CD4-positive, CD25-positive, alpha-beta regulatory T cell (primary cell): ENCODE data around the gene CTBP2. TPM values are rescaled to one million over a fixed set of nuclear protein-coding genes. Genes with fewer than 3 reads are reported as not detected.

Source experiments
- ATAC-seq, 2 donors: fragments of 150-1000 bp; cut with Tn5 transposase; one replicate each; pipeline ENCODE4 v1.10.0; 2021; ENCODE audit warnings: low read depth in 2 of 2, moderate number of reproducible peaks in 2 of 2, moderate library complexity in 1 of 2
- DNase-seq, 3 donors: peaks; one replicate each; pipeline versions ENCODE4 v3.0.0 to v3.0.0-alpha.2; 2012 to 2022; ENCODE audit warnings: mixed read lengths in 1 of 3
- H3K27ac ChIP-seq: one replicate; pipeline ENCODE4 v1.7.0; 2013; ENCODE audit warnings: mild to moderate bottlenecking, low read length; ENCODE audit not compliant: insufficient read depth, poor library complexity, severe bottlenecking
- H3K27me3 ChIP-seq: one replicate; pipeline ENCODE4 v1.7.0; 2013; ENCODE audit warnings: low read length; ENCODE audit not compliant: control insufficient read depth, insufficient read depth
- H3K36me3 ChIP-seq: one replicate; pipeline ENCODE4 v1.7.0; 2013; ENCODE audit warnings: mild to moderate bottlenecking, low read length, moderate library complexity; ENCODE audit not compliant: control insufficient read depth, insufficient read depth
- H3K4me1 ChIP-seq: 2 replicates; pipeline ENCODE4 v1.7.0; 2013; ENCODE audit warnings: mild to moderate bottlenecking, low read length; ENCODE audit not compliant: insufficient read depth, control insufficient read depth, poor library complexity, severe bottlenecking
- H3K4me3 ChIP-seq: one replicate; pipeline ENCODE4 v1.7.0; 2013; ENCODE audit warnings: low read depth, mild to moderate bottlenecking, low read length, moderate library complexity
- H3K9me3 ChIP-seq, 2 experiments: 1 replicate in 1 of 2; 2 replicates in 1 of 2; pipeline ENCODE4 v1.7.0; 2013; ENCODE audit warnings: low read length in 2 of 2, mild to moderate bottlenecking in 1 of 2, moderate library complexity in 1 of 2; ENCODE audit not compliant: control insufficient read depth in 2 of 2
- H3K27ac Mint-ChIP-seq, 3 donors: one replicate each; pipeline ENCODE4 v1.8.0; 2020 to 2022; ENCODE audit warnings: mild to moderate bottlenecking in 3 of 3, mixed read lengths in 3 of 3, moderate library complexity in 2 of 3
- H3K27me3 Mint-ChIP-seq: one replicate; pipeline ENCODE4 v1.8.0; 2022; ENCODE audit warnings: mild to moderate bottlenecking, mixed read lengths
- H3K36me3 Mint-ChIP-seq: one replicate; pipeline ENCODE4 v1.8.0; 2020; ENCODE audit warnings: mixed read lengths
- H3K4me1 Mint-ChIP-seq, 4 donors: one replicate each; pipeline ENCODE4 v1.8.0; 2020 to 2022; ENCODE audit warnings: mixed read lengths in 4 of 4, mild to moderate bottlenecking in 1 of 4
- H3K4me3 Mint-ChIP-seq, 4 donors: one replicate each; pipeline ENCODE4 v1.8.0; 2020 to 2022; ENCODE audit warnings: mild to moderate bottlenecking in 4 of 4, mixed read lengths in 4 of 4, moderate library complexity in 3 of 4
- H3K9me3 Mint-ChIP-seq, 7 donors: one replicate each; pipeline ENCODE4 v1.8.0; 2020 to 2022; ENCODE audit warnings: mixed read lengths in 7 of 7, mild to moderate bottlenecking in 3 of 7, moderate library complexity in 2 of 7
- polyA plus RNA-seq, 4 donors: library from polyadenylated mRNA; unstranded; fragments of 300-500 nt; fragmentation: Illumina TruSeq; gene quantifications; one replicate each; pipeline ENCODE4 v1.2.3, GENCODE V29; 2021
- total RNA-seq: library from RNA; stranded (reverse); gene quantifications from one replicate; pipeline ENCODE4 v1.2.3, GENCODE V29; 2022

Gene CTBP2
- total and polyA plus RNA-seq, 5 donors from 2014 or later = 0.10 to 0.49 (median 0.13) TPM; not detected in 2

- no peaks in the 10 kb centered on the region for H3K9me3 ChIP-seq
- ATAC-seq (no peak), DNase-seq (no peak)
- Mint-ChIP-seq H3K36me3 (no peaks in the 10 kb centered on the region), H3K4me1 (no peaks in the 10 kb centered on the region), H3K9me3 (peaks cover 0 to 1% (median 0%) of the 10 kb centered on the region in 7 donors), H3K27ac (no peak overlapping the region), H3K27me3 (no peaks in the 10 kb centered on the region), H3K4me3 (no peak overlapping the region)
- H3K4me3 ChIP-seq = no peak overlapping the region
- no peak overlapping the region for H3K27ac ChIP-seq
- no peaks in the 10 kb centered on the region for H3K27me3 ChIP-seq
- no peaks in the 10 kb centered on the region for H3K4me1 ChIP-seq
- H3K36me3 ChIP-seq = no peaks in the 10 kb centered on the region
Measured at GRCh38 chr10:125072794-125073193, 87.6 kb downstream of the CTBP2 start.

GRCh38 chr10:125071008-125071407, 89.4 kb downstream of the CTBP2 start:
- H3K4me1 ChIP-seq = no peaks in the 10 kb centered on the region
- no peaks in the 10 kb centered on the region for H3K36me3 Mint-ChIP-seq
- peaks cover 0 to 1% (median 0%) of the 10 kb centered on the region in 7 donors for H3K9me3 Mint-ChIP-seq
- no peak overlapping the region for H3K27ac Mint-ChIP-seq
- no peak overlapping the region for H3K4me3 Mint-ChIP-seq
- no peak overlapping the region for H3K4me3 ChIP-seq
- no peak overlapping the region for H3K27ac ChIP-seq
- H3K36me3 ChIP-seq = no peaks in the 10 kb centered on the region
- no peaks in the 10 kb centered on the region for H3K4me1 Mint-ChIP-seq
- no peaks in the 10 kb centered on the region for H3K27me3 Mint-ChIP-seq
- H3K27me3 ChIP-seq = no peaks in the 10 kb centered on the region
- ATAC-seq (no peak), DNase-seq (no peak)
- no peaks in the 10 kb centered on the region for H3K9me3 ChIP-seq

GRCh38 chr10:125068406-125068805, 92.0 kb downstream of the CTBP2 start:
- ATAC-seq (no peak), DNase-seq (no peak)
- Histone ChIP-seq H3K9me3 (no peaks in the 10 kb centered on the region), H3K4me1 (peaks cover 6% of the 10 kb centered on the region), H3K4me3 (no peak overlapping the region), H3K27ac (no peak overlapping the region), H3K27me3 (no peaks in the 10 kb centered on the region), H3K36me3 (no peaks in the 10 kb centered on the region)
- Mint-ChIP-seq H3K27ac (no peak overlapping the region), H3K36me3 (no peaks in the 10 kb centered on the region), H3K9me3 (no peaks in the 10 kb centered on the region), H3K4me1 (peaks cover 7 to 13% (median 8%) of the 10 kb centered on the region in 4 donors), H3K27me3 (peaks cover 11% of the 10 kb centered on the region), H3K4me3 (no peak overlapping the region)

- Histone ChIP-seq H3K4me3 (no peak overlapping the region), H3K9me3 (no peaks in the 10 kb centered on the region), H3K27me3 (no peaks in the 10 kb centered on the region), H3K4me1 (peaks cover 6% of the 10 kb centered on the region), H3K27ac (no peak overlapping the region), H3K36me3 (no peaks in the 10 kb centered on the region)
- no peak overlapping the region for H3K27ac Mint-ChIP-seq
- H3K4me1 Mint-ChIP-seq = peaks cover 7 to 13% (median 8%) of the 10 kb centered on the region in 4 donors
- ATAC-seq (no peak), DNase-seq (no peak)
- no peak overlapping the region for H3K4me3 Mint-ChIP-seq
- no peaks in the 10 kb centered on the region for H3K9me3 Mint-ChIP-seq
- peaks cover 11% of the 10 kb centered on the region for H3K27me3 Mint-ChIP-seq
- H3K36me3 Mint-ChIP-seq = no peaks in the 10 kb centered on the region
Measured at GRCh38 chr10:125067764-125068163, 92.6 kb downstream of the CTBP2 start.

GRCh38 chr10:125066764-125067450, 93.5 kb downstream of the CTBP2 start:
- Mint-ChIP-seq H3K27ac (no peak overlapping the region), H3K36me3 (no peaks in the 10 kb centered on the region), H3K27me3 (peaks cover 11% of the 10 kb centered on the region), H3K4me3 (no peak overlapping the region), H3K4me1 (peaks cover 7 to 13% (median 8%) of the 10 kb centered on the region in 4 donors), H3K9me3 (no peaks in the 10 kb centered on the region)
- Histone ChIP-seq H3K27me3 (no peaks in the 10 kb centered on the region), H3K4me1 (peaks cover 6% of the 10 kb centered on the region), H3K36me3 (no peaks in the 10 kb centered on the region), H3K4me3 (no peak overlapping the region), H3K9me3 (no peaks in the 10 kb centered on the region), H3K27ac (no peak overlapping the region)
- ATAC-seq (no peak), DNase-seq (no peak)

GRCh38 chr10:125064681-125065492, 95.5 kb downstream of the CTBP2 start:
- peaks cover 7 to 13% (median 8%) of the 10 kb centered on the region in 4 donors for H3K4me1 Mint-ChIP-seq
- H3K27ac Mint-ChIP-seq = peak overlapping the region in 1 of 3 donors; percentile 30
- Histone ChIP-seq H3K4me3 (no peak overlapping the region), H3K4me1 (peaks cover 6% of the 10 kb centered on the region), H3K9me3 (no peaks in the 10 kb centered on the region), H3K36me3 (no peaks in the 10 kb centered on the region), H3K27me3 (no peaks in the 10 kb centered on the region), H3K27ac (no peak overlapping the region)
- ATAC-seq (peak in 1 of 2 donors; percentile 53), DNase-seq (peak in 1 of 3 donors; percentile 22)
- H3K36me3 Mint-ChIP-seq = no peaks in the 10 kb centered on the region
- no peaks in the 10 kb centered on the region for H3K9me3 Mint-ChIP-seq
- peaks cover 13% of the 10 kb centered on the region for H3K27me3 Mint-ChIP-seq
- H3K4me3 Mint-ChIP-seq = no peak overlapping the region

- peaks cover 6% of the 10 kb centered on the region for H3K4me1 ChIP-seq
- no peak overlapping the region for H3K27ac Mint-ChIP-seq
Measured at GRCh38 chr10:125063256-125063925, 97.0 kb downstream of the CTBP2 start.

More at GRCh38 chr10:125063256-125063925, 97.0 kb downstream of the CTBP2 start:
- H3K27me3 ChIP-seq = no peaks in the 10 kb centered on the region
- no peaks in the 10 kb centered on the region for H3K36me3 ChIP-seq
- Mint-ChIP-seq H3K9me3 (no peaks in the 10 kb centered on the region), H3K27me3 (peaks cover 19% of the 10 kb centered on the region), H3K36me3 (no peaks in the 10 kb centered on the region), H3K4me3 (no peak overlapping the region), H3K4me1 (peaks cover 7 to 13% (median 8%) of the 10 kb centered on the region in 4 donors)
- no peak overlapping the region for H3K27ac ChIP-seq
- DNase-seq = no peak
- no peak overlapping the region for H3K4me3 ChIP-seq
- ATAC-seq = no peak
- no peaks in the 10 kb centered on the region for H3K9me3 ChIP-seq
